Esophagus squamous epithelium (tissue), 4 donors: ENCODE results near the gene PTTG1.

Experiments
- POLR2A ChIP-seq, 4 donors: fragments of 450-650 bp; IDR thresholded peaks; one replicate each; pipeline ENCODE4 v1.6.1; 2017; ENCODE audit warnings: antibody characterized with exemption in 4 of 4, mild to moderate bottlenecking in 4 of 4, moderate library complexity in 3 of 4
- TF ChIP-seq, protein P1 (sequence below), 6 experiments: fragments of 450-650 bp in 4 of 6; fragments of 200-600 bp in 2 of 6; sonication (generic) in 2 of 6; IDR thresholded peaks; one replicate each; pipeline ENCODE4 v1.5.1; 2016 to 2019; ENCODE audit warnings: antibody characterized with exemption in 6 of 6, mild to moderate bottlenecking in 4 of 6, moderate library complexity in 4 of 6

DNA sequence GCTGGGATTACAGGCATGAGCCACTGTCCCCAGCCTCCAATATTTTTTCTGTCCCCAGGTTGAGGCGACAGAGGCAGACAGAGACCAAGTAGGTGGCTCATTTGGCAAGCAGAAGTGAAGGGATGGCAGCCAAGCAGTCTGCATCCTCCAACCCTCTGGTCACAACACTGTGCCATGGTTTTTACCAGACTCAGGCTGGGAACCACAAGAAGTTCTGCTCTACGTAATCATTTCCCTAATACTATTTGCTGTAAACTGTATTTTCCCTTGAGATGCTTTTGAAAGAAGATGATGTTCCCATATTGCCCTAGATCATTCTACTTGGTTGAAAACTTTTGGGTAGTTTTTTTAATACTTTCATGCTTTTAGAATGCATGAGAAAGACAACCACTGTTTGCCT lies 40.5 kb downstream of the PTTG1 start:
- no peak for TF ChIP-seq POLR2A (IDR thresholded peaks at IDR 0.05)
- TF ChIP-seq, protein P1, sequence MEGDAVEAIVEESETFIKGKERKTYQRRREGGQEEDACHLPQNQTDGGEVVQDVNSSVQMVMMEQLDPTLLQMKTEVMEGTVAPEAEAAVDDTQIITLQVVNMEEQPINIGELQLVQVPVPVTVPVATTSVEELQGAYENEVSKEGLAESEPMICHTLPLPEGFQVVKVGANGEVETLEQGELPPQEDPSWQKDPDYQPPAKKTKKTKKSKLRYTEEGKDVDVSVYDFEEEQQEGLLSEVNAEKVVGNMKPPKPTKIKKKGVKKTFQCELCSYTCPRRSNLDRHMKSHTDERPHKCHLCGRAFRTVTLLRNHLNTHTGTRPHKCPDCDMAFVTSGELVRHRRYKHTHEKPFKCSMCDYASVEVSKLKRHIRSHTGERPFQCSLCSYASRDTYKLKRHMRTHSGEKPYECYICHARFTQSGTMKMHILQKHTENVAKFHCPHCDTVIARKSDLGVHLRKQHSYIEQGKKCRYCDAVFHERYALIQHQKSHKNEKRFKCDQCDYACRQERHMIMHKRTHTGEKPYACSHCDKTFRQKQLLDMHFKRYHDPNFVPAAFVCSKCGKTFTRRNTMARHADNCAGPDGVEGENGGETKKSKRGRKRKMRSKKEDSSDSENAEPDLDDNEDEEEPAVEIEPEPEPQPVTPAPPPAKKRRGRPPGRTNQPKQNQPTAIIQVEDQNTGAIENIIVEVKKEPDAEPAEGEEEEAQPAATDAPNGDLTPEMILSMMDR (IDR thresholded peaks at IDR 0.05) = no peak
